Effector CD4-positive, alpha-beta T cell (primary cell): ENCODE data around the gene GCNT3. TPM values are rescaled to one million over a fixed set of nuclear protein-coding genes. Genes with fewer than 3 reads are reported as not detected.

Source experiments
- DNase-seq: peaks from one replicate; pipeline ENCODE4 v3.0.0-alpha.2; 2020
- total RNA-seq: gene quantifications from one replicate; lab custom pipeline; 2026; lab: John Stamatoyannopoulos, UW

Gene GCNT3
- total RNA-seq = not detected

- DNase-seq = no peak
These were observed at the start of gene GCNT3 for GRCh38 chr15:59611276-59612260. Gene GCNT3, plus strand, starts transcription at chr15:59611783. Its CDS starts 6,456 bp downstream, at chr15:59618239.

- no peak for DNase-seq
These were observed 49.0 kb upstream of the GCNT3 start for GRCh38 chr15:59562448-59563186.

GRCh38 chr15:59565299-59565698, 46.3 kb upstream of the GCNT3 start:
- DNase-seq = no peak

GRCh38 chr15:59567324-59567723, 44.3 kb upstream of the GCNT3 start:
- DNase-seq = no peak

GRCh38 chr15:59569477-59569876, 42.1 kb upstream of the GCNT3 start:
- no peak for DNase-seq

GRCh38 chr15:59570315-59570714, 41.3 kb upstream of the GCNT3 start:
- DNase-seq = no peak

GRCh38 chr15:59571606-59572005, 40.0 kb upstream of the GCNT3 start:
- no peak for DNase-seq

- no peak for DNase-seq
These were observed 28.5 kb upstream of the GCNT3 start for GRCh38 chr15:59583088-59583487.

GRCh38 chr15:59587085-59587826, 24.3 kb upstream of the GCNT3 start:
- DNase-seq = no peak

GRCh38 chr15:59590027-59590426, 21.6 kb upstream of the GCNT3 start:
- DNase-seq = no peak

GRCh38 chr15:59591356-59591755, 20.2 kb upstream of the GCNT3 start:
- no peak for DNase-seq

- no peak for DNase-seq
These were observed 17.1 kb upstream of the GCNT3 start for GRCh38 chr15:59594493-59594942.

- no peak for DNase-seq
These were observed 16.6 kb upstream of the GCNT3 start for GRCh38 chr15:59594991-59595390.

GRCh38 chr15:59595434-59595915, 16.1 kb upstream of the GCNT3 start:
- no peak for DNase-seq

GRCh38 chr15:59596640-59597039, 14.9 kb upstream of the GCNT3 start:
- DNase-seq = no peak

- no peak for DNase-seq
These were observed 13.1 kb upstream of the GCNT3 start for GRCh38 chr15:59598461-59598860.

- DNase-seq = no peak
These were observed 5.6 kb upstream of the GCNT3 start for GRCh38 chr15:59605994-59606393.

GRCh38 chr15:59609730-59610712, 1.6 kb upstream of the GCNT3 start:
- DNase-seq = no peak

GRCh38 chr15:59614153-59614552, 2.6 kb downstream of the GCNT3 start:
- no peak for DNase-seq

- no peak for DNase-seq
These were observed 4.1 kb downstream of the GCNT3 start for GRCh38 chr15:59615661-59616060.

GRCh38 chr15:59616379-59616778, 4.8 kb downstream of the GCNT3 start:
- DNase-seq = no peak
